Endodermal cell (in vitro differentiated cells): Measurements from ENCODE around the gene RND3. TPM values are rescaled to one million over a fixed set of nuclear protein-coding genes. Genes with fewer than 3 reads are reported as not detected.

ENCODE experiments used
- DNase-seq: peaks from one replicate; pipeline ENCODE4 v3.0.0-alpha.2; 2017
- H3K27ac ChIP-seq: 2 replicates; pipeline ENCODE4 v1.5.1; 2013; ENCODE audit warnings: mild to moderate bottlenecking, low read depth, low read length, moderate library complexity
- H3K27me3 ChIP-seq: 2 replicates; pipeline ENCODE4 v1.6.1; 2013; ENCODE audit warnings: mild to moderate bottlenecking, low read length, moderate library complexity; ENCODE audit not compliant: insufficient read depth, control insufficient read depth, poor library complexity, severe bottlenecking
- H3K36me3 ChIP-seq: 2 replicates; pipeline ENCODE4 v1.7.0; 2013; ENCODE audit warnings: mild to moderate bottlenecking, low read length, moderate library complexity; ENCODE audit not compliant: control insufficient read depth, insufficient read depth
- H3K4me1 ChIP-seq: one replicate; pipeline ENCODE4 v1.7.0; 2013; ENCODE audit warnings: low read length; ENCODE audit not compliant: control insufficient read depth, insufficient read depth
- H3K4me3 ChIP-seq: 2 replicates; pipeline ENCODE4 v1.5.1; 2013; ENCODE audit warnings: mild to moderate bottlenecking, low read length, moderate library complexity
- H3K9ac ChIP-seq: 2 replicates; pipeline ENCODE4 v1.6.1; 2013; ENCODE audit warnings: mild to moderate bottlenecking, low read length, moderate library complexity; ENCODE audit not compliant: poor library complexity, severe bottlenecking; ENCODE audit errors: extremely low read depth
- H3K9me3 ChIP-seq: 2 replicates; pipeline ENCODE4 v1.6.1; 2013; ENCODE audit warnings: mild to moderate bottlenecking, low read length, moderate library complexity; ENCODE audit not compliant: control insufficient read depth
- H3K27ac Mint-ChIP-seq: 2 replicates; pipeline ENCODE4 v1.8.0; 2020; ENCODE audit warnings: mixed read lengths
- H3K27me3 Mint-ChIP-seq: 2 replicates; pipeline ENCODE4 v1.8.0; 2021; ENCODE audit warnings: mild to moderate bottlenecking, mixed read lengths; ENCODE audit not compliant: insufficient read depth
- H3K36me3 Mint-ChIP-seq: 2 replicates; pipeline ENCODE4 v1.8.0; 2020; ENCODE audit warnings: low read depth, mixed read lengths
- H3K4me1 Mint-ChIP-seq: 2 replicates; pipeline ENCODE4 v1.8.0; 2020; ENCODE audit warnings: mixed read lengths
- H3K4me3 Mint-ChIP-seq: 2 replicates; pipeline ENCODE4 v1.8.0; 2020; ENCODE audit warnings: mild to moderate bottlenecking, moderate library complexity, mixed read lengths
- H3K9me3 Mint-ChIP-seq: 2 replicates; pipeline ENCODE4 v1.8.0; 2020; ENCODE audit warnings: mild to moderate bottlenecking, mixed read lengths
- WGBS, 2 experiments: methylation state at CpG; one replicate each; pipeline versions ENCODE4 v1.1.5 to v1.1.7; 2013; ENCODE audit warnings: missing lambda C conversion rate in 2 of 2, mixed read lengths in 1 of 2; ENCODE audit not compliant: insufficient coverage in 1 of 2, insufficient read length in 1 of 2; 5-methylcytosine and 5-hydroxymethylcytosine counted together
- total RNA-seq, 2 donors: library from RNA; stranded (reverse); fragmentation: NEBNext Ultra II Directional in 1 of 2; extraction: Animal tissue kit (Norgen Biotek cat#: 25700) in 1 of 2; gene quantifications; 2 replicates in 1 of 2; 3 replicates in 1 of 2; pipeline ENCODE4 v1.2.1, GENCODE V29; 2021
- TF ChIP-seq, protein P1 (sequence below): fragments of 200-600 bp; sonication (generic); conservative IDR thresholded peaks from 2 replicates; pipeline ENCODE4 v1.5.0; 2021; ENCODE audit warnings: antibody characterized with exemption, mild to moderate bottlenecking

Gene RND3
- total RNA-seq, 2 donors from 2014 or later, result 1.3 to 7.8 TPM

DNA sequence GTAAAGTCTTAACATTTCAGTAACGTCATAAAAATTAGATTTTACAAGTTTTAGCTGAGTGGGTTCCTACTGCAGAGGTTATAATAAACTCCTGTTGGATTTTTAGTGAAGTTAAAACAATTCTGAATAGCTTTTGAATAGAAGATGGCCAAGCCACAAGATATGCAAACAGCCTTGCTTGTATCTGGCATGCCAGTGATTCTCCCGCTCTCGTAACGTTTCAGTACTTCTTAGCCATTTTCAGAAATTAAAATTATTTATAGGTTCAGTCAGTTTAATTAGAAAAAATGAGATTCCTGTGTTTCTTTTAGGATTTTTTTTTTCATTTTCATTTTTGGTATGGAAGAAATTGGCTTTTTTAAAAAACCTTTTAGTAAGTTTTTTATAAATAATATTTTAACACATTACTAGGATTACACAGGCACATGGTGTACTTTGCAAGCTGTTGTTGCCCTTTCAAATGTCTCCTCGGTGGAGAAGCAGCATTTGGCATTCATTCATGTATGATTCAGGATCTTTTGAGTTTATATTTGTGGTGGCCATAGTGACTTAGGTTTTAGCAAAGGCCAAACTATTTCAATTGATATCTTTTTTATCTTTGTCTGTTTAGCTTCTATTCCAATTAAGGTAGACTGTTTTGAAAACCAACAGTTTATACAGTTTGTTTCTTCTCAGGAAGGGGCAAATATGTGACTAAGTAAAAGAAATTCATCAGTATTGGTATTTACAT is 30.6 kb upstream of the RND3 start:
- H3K4me1 Mint-ChIP-seq, result no peaks in the 10 kb centered on the region
- 89 to 100% methylated on average over 2 to 5 of the region's 5 CpGs for WGBS, 2 experiments
- DNase-seq, result no peak
- TF ChIP-seq, protein P1, sequence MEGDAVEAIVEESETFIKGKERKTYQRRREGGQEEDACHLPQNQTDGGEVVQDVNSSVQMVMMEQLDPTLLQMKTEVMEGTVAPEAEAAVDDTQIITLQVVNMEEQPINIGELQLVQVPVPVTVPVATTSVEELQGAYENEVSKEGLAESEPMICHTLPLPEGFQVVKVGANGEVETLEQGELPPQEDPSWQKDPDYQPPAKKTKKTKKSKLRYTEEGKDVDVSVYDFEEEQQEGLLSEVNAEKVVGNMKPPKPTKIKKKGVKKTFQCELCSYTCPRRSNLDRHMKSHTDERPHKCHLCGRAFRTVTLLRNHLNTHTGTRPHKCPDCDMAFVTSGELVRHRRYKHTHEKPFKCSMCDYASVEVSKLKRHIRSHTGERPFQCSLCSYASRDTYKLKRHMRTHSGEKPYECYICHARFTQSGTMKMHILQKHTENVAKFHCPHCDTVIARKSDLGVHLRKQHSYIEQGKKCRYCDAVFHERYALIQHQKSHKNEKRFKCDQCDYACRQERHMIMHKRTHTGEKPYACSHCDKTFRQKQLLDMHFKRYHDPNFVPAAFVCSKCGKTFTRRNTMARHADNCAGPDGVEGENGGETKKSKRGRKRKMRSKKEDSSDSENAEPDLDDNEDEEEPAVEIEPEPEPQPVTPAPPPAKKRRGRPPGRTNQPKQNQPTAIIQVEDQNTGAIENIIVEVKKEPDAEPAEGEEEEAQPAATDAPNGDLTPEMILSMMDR, result no peak
- H3K9ac ChIP-seq, result no peak overlapping the region
- peaks cover 3% of the 10 kb centered on the region for H3K27me3 Mint-ChIP-seq
- no peak overlapping the region for H3K4me3 ChIP-seq
- H3K4me3 Mint-ChIP-seq, result no peak overlapping the region
- peaks cover 4% of the 10 kb centered on the region for H3K9me3 Mint-ChIP-seq
- peaks cover 4% of the 10 kb centered on the region for H3K36me3 Mint-ChIP-seq
- no peaks in the 10 kb centered on the region for H3K4me1 ChIP-seq
- peaks cover 3% of the 10 kb centered on the region for H3K9me3 ChIP-seq
- H3K36me3 ChIP-seq, result no peaks in the 10 kb centered on the region
- no peak overlapping the region for H3K27ac ChIP-seq
- no peak overlapping the region for H3K27ac Mint-ChIP-seq
- no peaks in the 10 kb centered on the region for H3K27me3 ChIP-seq

DNA sequence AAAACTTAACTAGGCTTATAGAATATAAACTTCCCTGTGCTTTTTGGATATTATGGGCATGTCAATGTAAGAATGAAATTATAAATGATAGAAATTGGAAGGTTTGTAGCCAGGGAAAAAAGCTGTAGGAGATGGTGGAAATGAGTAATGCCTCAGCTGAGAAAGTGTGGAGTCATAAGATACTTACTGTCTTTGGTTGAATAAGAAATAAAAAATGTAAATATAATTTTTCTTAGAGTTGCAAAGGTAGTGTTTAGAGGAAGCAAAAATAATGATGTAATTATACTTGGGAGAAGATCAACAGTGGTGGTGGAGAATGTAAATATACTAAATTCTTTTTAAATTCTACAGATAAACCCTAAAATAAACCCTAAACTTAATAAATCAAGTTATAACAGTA is 26.2 kb upstream of the RND3 start:
- no peak overlapping the region for H3K27ac ChIP-seq
- H3K9me3 ChIP-seq, result no peaks in the 10 kb centered on the region
- no peak for DNase-seq
- TF ChIP-seq, protein P1, result no peak
- Mint-ChIP-seq H3K4me3 (no peak overlapping the region), H3K4me1 (peaks cover 14% of the 10 kb centered on the region), H3K36me3 (no peaks in the 10 kb centered on the region), H3K9me3 (no peaks in the 10 kb centered on the region), H3K27ac (no peak overlapping the region), H3K27me3 (peaks cover 4% of the 10 kb centered on the region)
- H3K36me3 ChIP-seq, result no peaks in the 10 kb centered on the region
- no peaks in the 10 kb centered on the region for H3K27me3 ChIP-seq
- H3K4me3 ChIP-seq, result no peak overlapping the region
- H3K9ac ChIP-seq, result no peak overlapping the region
- H3K4me1 ChIP-seq, result peaks cover 3% of the 10 kb centered on the region

DNA sequence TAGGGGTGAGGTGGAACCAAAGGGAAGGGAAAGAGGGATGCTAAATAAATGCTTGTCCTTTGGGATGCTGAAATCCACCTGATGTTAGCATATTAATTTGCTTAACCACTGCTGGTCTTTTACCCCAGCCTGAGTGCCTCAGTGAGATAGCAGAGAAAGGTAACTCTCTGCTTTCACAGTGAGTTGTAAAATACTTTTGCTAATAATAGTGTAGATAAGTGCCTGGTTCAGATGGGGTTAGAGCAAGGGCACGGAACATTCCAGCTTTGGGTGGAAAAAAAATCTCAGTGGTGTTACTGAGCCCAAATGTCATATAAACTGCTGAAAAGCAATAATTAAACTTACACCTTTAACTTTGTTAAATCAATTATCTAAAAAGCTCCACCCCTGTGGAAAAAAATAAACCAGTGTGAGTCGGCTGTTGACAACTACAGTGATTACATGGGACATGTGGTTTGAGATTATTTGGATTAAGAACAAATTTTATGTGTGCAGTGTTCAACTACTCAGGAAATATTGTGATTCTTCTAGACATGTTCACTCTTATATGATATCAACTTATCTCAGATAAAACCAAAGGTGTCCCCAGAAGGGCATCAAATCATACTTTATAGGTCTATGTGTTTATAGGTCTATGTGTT is 21.1 kb upstream of the RND3 start:
- peaks cover 4% of the 10 kb centered on the region for H3K27me3 Mint-ChIP-seq
- H3K4me3 Mint-ChIP-seq, result no peak overlapping the region
- H3K9me3 Mint-ChIP-seq, result peaks cover 6% of the 10 kb centered on the region
- Histone ChIP-seq H3K36me3 (no peaks in the 10 kb centered on the region), H3K4me3 (no peak overlapping the region), H3K9ac (no peak overlapping the region), H3K27ac (no peak overlapping the region), H3K9me3 (peaks cover 8% of the 10 kb centered on the region), H3K27me3 (no peaks in the 10 kb centered on the region), H3K4me1 (peaks cover 3% of the 10 kb centered on the region)
- no peak for DNase-seq
- 97% methylated on average over 2 of the region's 2 CpGs; no CpG with 5 or more reads in 1 of the 2 experiments for WGBS, 2 experiments
- H3K4me1 Mint-ChIP-seq, result peaks cover 14% of the 10 kb centered on the region
- TF ChIP-seq, protein P1, result no peak
- H3K27ac Mint-ChIP-seq, result no peak overlapping the region
- H3K36me3 Mint-ChIP-seq, result no peaks in the 10 kb centered on the region
